H9 (cell line): ENCODE measurements around the gene PNMA5. TPM values are rescaled to one million over a fixed set of nuclear protein-coding genes. Genes with fewer than 3 reads are reported as not detected.

Experiments used
- DNase-seq: peaks from one replicate; pipeline ENCODE4 v3.0.0-alpha.2; 2017
- H2AFZ ChIP-seq: one replicate; pipeline ENCODE4 v1.6.1; 2013; ENCODE audit warnings: mild to moderate bottlenecking, low read length, control low read depth, moderate library complexity
- H2AK5ac ChIP-seq: 2 replicates; pipeline ENCODE4 v1.6.1; 2013; ENCODE audit warnings: low read length, control low read depth, mixed read lengths; ENCODE audit not compliant: insufficient read length
- H2BK120ac ChIP-seq: one replicate; pipeline ENCODE4 v1.6.1; 2013; ENCODE audit warnings: low read depth, mild to moderate bottlenecking, low read length, control low read depth, inconsistent platforms; ENCODE audit not compliant: poor library complexity, severe bottlenecking
- H2BK12ac ChIP-seq: 2 replicates; pipeline ENCODE4 v1.6.1; 2013; ENCODE audit warnings: low read length, control low read depth, mixed read lengths, low read depth; ENCODE audit not compliant: insufficient read length
- H2BK15ac ChIP-seq: 2 replicates; pipeline ENCODE4 v1.6.1; 2013; ENCODE audit warnings: low read depth, low read length, control low read depth
- H2BK20ac ChIP-seq: one replicate; pipeline ENCODE4 v1.6.1; 2013; ENCODE audit warnings: low read depth, mild to moderate bottlenecking, low read length, control low read depth, inconsistent platforms; ENCODE audit not compliant: poor library complexity, severe bottlenecking
- H2BK5ac ChIP-seq: 2 replicates; pipeline ENCODE4 v1.6.1; 2013; ENCODE audit warnings: low read length, control low read depth, mixed read lengths; ENCODE audit not compliant: insufficient read length
- H3K14ac ChIP-seq: 2 replicates; pipeline ENCODE4 v1.6.1; 2013; ENCODE audit warnings: low read length, control low read depth; ENCODE audit not compliant: insufficient read depth
- H3K18ac ChIP-seq: 2 replicates; pipeline ENCODE4 v1.6.1; 2013; ENCODE audit warnings: low read depth, mild to moderate bottlenecking, mixed read lengths, low read length, control low read depth; ENCODE audit not compliant: insufficient read length
- H3K23ac ChIP-seq: 2 replicates; pipeline ENCODE4 v1.6.1; 2013; ENCODE audit warnings: low read length, control low read depth, mixed read lengths, low read depth; ENCODE audit not compliant: insufficient read length
- H3K23me2 ChIP-seq: 2 replicates; pipeline ENCODE4 v1.6.1; 2013; ENCODE audit warnings: low read depth, mild to moderate bottlenecking, mixed read lengths, low read length, control low read depth; ENCODE audit not compliant: insufficient read length, poor library complexity, severe bottlenecking
- H3K27ac ChIP-seq: 2 replicates; pipeline ENCODE4 v1.5.1; 2013; ENCODE audit warnings: low read length, control low read depth, mixed read lengths, low read depth; ENCODE audit not compliant: insufficient read length
- H3K27me3 ChIP-seq: 2 replicates; pipeline ENCODE4 v1.6.1; 2013; ENCODE audit warnings: low read length, control low read depth, inconsistent platforms; ENCODE audit not compliant: insufficient read depth
- H3K4ac ChIP-seq: 2 replicates; pipeline ENCODE4 v1.6.1; 2013; ENCODE audit warnings: low read depth, mild to moderate bottlenecking, control low read depth, inconsistent platforms, low read length, moderate library complexity
- H3K4me1 ChIP-seq: 2 replicates; pipeline ENCODE4 v1.6.1; 2013; ENCODE audit warnings: low read length, control low read depth, inconsistent platforms; ENCODE audit not compliant: insufficient read depth
- H3K4me2 ChIP-seq: 2 replicates; pipeline ENCODE4 v1.6.1; 2013; ENCODE audit warnings: low read length, control low read depth, mixed read lengths; ENCODE audit not compliant: insufficient read length, insufficient read depth
- H3K56ac ChIP-seq: 2 replicates; pipeline ENCODE4 v1.6.1; 2013; ENCODE audit warnings: low read depth, mild to moderate bottlenecking, mixed read lengths, low read length, control low read depth; ENCODE audit not compliant: insufficient read length
- H3K79me1 ChIP-seq: 2 replicates; pipeline ENCODE4 v1.6.1; 2013; ENCODE audit warnings: low read depth, mild to moderate bottlenecking, moderate library complexity, low read length, control low read depth, inconsistent platforms; ENCODE audit not compliant: insufficient read depth, poor library complexity, severe bottlenecking
- H3K79me2 ChIP-seq: 2 replicates; pipeline ENCODE4 v1.6.1; 2013; ENCODE audit warnings: low read length, control low read depth, inconsistent platforms; ENCODE audit not compliant: insufficient read depth
- H3K9ac ChIP-seq: 2 replicates; pipeline ENCODE4 v1.6.1; 2013; ENCODE audit warnings: low read length, control low read depth, mixed read lengths; ENCODE audit not compliant: insufficient read length; ENCODE audit errors: extremely low read depth
- H3K9me3 ChIP-seq: one replicate; pipeline ENCODE4 v1.6.1; 2013; ENCODE audit warnings: low read depth, low read length, inconsistent platforms; ENCODE audit not compliant: control insufficient read depth
- H3T11ph ChIP-seq: one replicate; pipeline ENCODE4 v1.6.1; 2013; ENCODE audit warnings: mild to moderate bottlenecking, low read length, control low read depth, inconsistent platforms
- H4K20me1 ChIP-seq: one replicate; pipeline ENCODE4 v1.6.1; 2013; ENCODE audit not compliant: control insufficient read depth, insufficient read length, insufficient read depth
- H4K5ac ChIP-seq: 2 replicates; pipeline ENCODE4 v1.6.1; 2013; ENCODE audit warnings: low read depth, mild to moderate bottlenecking, mixed read lengths, low read length, control low read depth; ENCODE audit not compliant: insufficient read length
- H4K8ac ChIP-seq: replicated peaks from 2 replicates; pipeline ENCODE4 v1.6.1; 2013; ENCODE audit warnings: low read length, control low read depth, mixed read lengths, low read depth; ENCODE audit not compliant: insufficient read length
- H4K91ac ChIP-seq: 2 replicates; pipeline ENCODE4 v1.6.1; 2013; ENCODE audit warnings: low read depth, mild to moderate bottlenecking, moderate library complexity, mixed read lengths, low read length, control low read depth; ENCODE audit not compliant: insufficient read length
- H3K27ac Mint-ChIP-seq, 3 experiments: 2 replicates in 2 of 3; 3 replicates in 1 of 3; pipeline ENCODE4 v1.8.0; 2020 to 2021; ENCODE audit warnings: mixed read lengths in 3 of 3, mild to moderate bottlenecking in 1 of 3, moderate library complexity in 1 of 3
- H3K27me3 Mint-ChIP-seq: 2 replicates; pipeline ENCODE4 v1.8.0; 2021; ENCODE audit warnings: low read depth, mild to moderate bottlenecking, moderate library complexity, mixed read lengths
- H3K36me3 Mint-ChIP-seq, 3 experiments: 2 replicates in 2 of 3; 3 replicates in 1 of 3; pipeline ENCODE4 v1.8.0; 2020 to 2021; ENCODE audit warnings: low read depth in 3 of 3, mixed read lengths in 3 of 3; ENCODE audit not compliant: insufficient read depth in 1 of 3
- H3K4me1 Mint-ChIP-seq, 2 experiments: 2 replicates each; pipeline ENCODE4 v1.8.0; 2020; ENCODE audit warnings: mixed read lengths in 2 of 2
- H3K4me3 Mint-ChIP-seq, 2 experiments: 2 replicates in 1 of 2; 3 replicates in 1 of 2; pipeline ENCODE4 v1.8.0; 2020 to 2021; ENCODE audit warnings: mild to moderate bottlenecking in 2 of 2, mixed read lengths in 2 of 2, moderate library complexity in 1 of 2
- H3K9me3 Mint-ChIP-seq, 2 experiments: 2 replicates in 1 of 2; 3 replicates in 1 of 2; pipeline ENCODE4 v1.8.0; 2020; ENCODE audit warnings: mild to moderate bottlenecking in 2 of 2, mixed read lengths in 2 of 2, moderate library complexity in 1 of 2
- CTCF ChIP-seq: fragments of 200-600 bp; sonication (generic); conservative IDR thresholded peaks from 3 replicates; pipeline ENCODE4 v1.8.0; 2021; ENCODE audit warnings: antibody characterized with exemption, mild to moderate bottlenecking
- WGBS: extraction: QIAGEN DNeasy Blood & Tissue Kit; methylation state at CpG from one replicate; pipeline ENCODE4 v1.1.7; 2013; ENCODE audit warnings: missing lambda C conversion rate, low lambda C conversion rate, mixed read lengths; ENCODE audit not compliant: insufficient read length; ENCODE audit errors: extremely low coverage; 5-methylcytosine and 5-hydroxymethylcytosine counted together
- total RNA-seq: library from RNA; stranded (reverse); gene quantifications from 2 replicates; pipeline ENCODE4 v1.2.1, GENCODE V29; 2021

Gene PNMA5
- total RNA-seq, 1 experiment from 2014 or later: not detected

GRCh38 chrX:153032397-153033118, 38.6 kb upstream of the PNMA5 start:
- H2BK5ac ChIP-seq: no peak overlapping the region
- no peak overlapping the region for H4K5ac ChIP-seq
- H3K23me2 ChIP-seq: peaks cover 5% of the 10 kb centered on the region
- WGBS: no CpG with 5 or more reads among the region's 64 CpGs
- no peak overlapping the region for H3K27ac Mint-ChIP-seq
- no peaks in the 10 kb centered on the region for H3K79me1 ChIP-seq
- peak overlapping the region; percentile 20 for H3K4me2 ChIP-seq
- peaks cover 38% of the 10 kb centered on the region for H3K9me3 ChIP-seq
- no peak overlapping the region for H2BK20ac ChIP-seq
- no peak overlapping the region for H2BK15ac ChIP-seq
- H3K4ac ChIP-seq: no peak overlapping the region
- peaks cover 5 to 12% (median 5%) of the 10 kb centered on the region in 3 experiments; a peak in 6 of 7 replicates for H3K36me3 Mint-ChIP-seq
- no peak overlapping the region for H2BK12ac ChIP-seq
- H3K23ac ChIP-seq: no peak overlapping the region
- no peaks in the 10 kb centered on the region for H3K27me3 ChIP-seq
- H3T11ph ChIP-seq: no peak overlapping the region
- no peak overlapping the region for H4K91ac ChIP-seq
- peak overlapping the region in 1 of 2 experiments; percentile 29; a peak in 2 of 5 replicates for H3K4me3 Mint-ChIP-seq
- H3K4me1 Mint-ChIP-seq: no peaks in the 10 kb centered on the region
- H2BK120ac ChIP-seq: no peak overlapping the region
- H3K9me3 Mint-ChIP-seq: peaks cover 64 to 80% of the 10 kb centered on the region in 2 experiments
- H3K27ac ChIP-seq: no peak overlapping the region
- no peak overlapping the region for H2AK5ac ChIP-seq
- DNase-seq: peak; percentile 68
- H2AFZ ChIP-seq: no peak overlapping the region
- peaks cover 25% of the 10 kb centered on the region for H3K27me3 Mint-ChIP-seq
- TF ChIP-seq CTCF: peak; percentile 86
- no peak overlapping the region for H4K8ac ChIP-seq
- H3K18ac ChIP-seq: no peak overlapping the region
- no peaks in the 10 kb centered on the region for H3K79me2 ChIP-seq
- no peaks in the 10 kb centered on the region for H4K20me1 ChIP-seq
- H3K4me1 ChIP-seq: no peaks in the 10 kb centered on the region
- H3K56ac ChIP-seq: no peak overlapping the region
- H3K9ac ChIP-seq: no peak overlapping the region
- H3K14ac ChIP-seq: no peak overlapping the region
